ENCODE results near the gene MOV10L1.

MOV10L1 gene

DNA sequence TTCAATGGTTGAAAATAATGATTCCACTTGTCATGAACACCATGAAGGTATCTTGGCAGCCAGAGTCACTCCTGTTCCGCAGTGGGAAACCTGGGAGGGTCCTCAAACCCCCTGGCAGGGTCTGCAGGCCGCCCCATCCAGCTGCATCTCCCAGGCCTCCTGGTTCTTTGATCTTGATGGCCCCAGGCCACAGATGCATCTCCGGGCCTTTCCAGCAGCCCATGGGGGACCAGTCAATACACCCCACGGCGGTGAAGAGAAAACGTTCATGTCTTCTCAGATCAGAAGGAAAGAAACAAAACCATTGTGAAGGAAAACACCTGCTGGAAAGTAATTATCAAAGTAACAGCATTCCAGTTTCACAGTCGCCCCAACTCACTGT is 29.9 kb upstream of the MOV10L1 start:
- no peak for DNase-seq

DNA sequence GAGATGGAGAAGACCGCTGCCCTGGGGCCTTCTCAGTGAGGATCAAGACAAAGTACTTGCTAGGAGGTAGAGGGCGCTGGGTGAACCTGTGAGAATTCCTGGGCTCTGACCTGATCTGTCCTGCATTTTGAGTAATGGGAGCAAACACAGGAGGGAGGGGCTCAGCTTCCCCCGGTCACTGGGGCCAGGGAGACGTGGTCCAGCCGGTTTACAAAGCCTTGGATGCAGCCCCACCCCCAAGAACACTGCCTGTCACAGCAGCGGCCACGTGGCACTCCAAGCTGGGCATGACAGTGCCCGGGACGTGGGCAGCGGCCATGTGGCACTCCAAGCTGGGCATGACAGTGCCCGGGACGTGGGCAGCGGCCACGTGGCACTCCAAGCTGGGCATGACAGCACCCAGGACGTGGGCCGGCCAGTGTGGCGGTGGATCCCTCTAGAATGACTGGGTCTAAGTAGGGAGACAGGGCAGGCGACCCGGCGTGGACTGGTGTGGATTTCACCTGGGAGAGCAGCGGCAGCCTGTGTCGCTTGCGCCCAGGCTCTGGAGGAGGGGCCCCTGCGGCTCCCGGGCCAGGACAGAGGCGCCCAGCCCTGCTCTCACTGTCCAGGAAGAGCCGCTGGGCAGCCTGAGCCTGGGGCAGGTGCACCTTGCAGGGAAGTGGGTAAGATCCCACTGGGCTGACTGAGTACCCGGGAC is 29.2 kb upstream of the MOV10L1 start:
- no peak for DNase-seq

DNA sequence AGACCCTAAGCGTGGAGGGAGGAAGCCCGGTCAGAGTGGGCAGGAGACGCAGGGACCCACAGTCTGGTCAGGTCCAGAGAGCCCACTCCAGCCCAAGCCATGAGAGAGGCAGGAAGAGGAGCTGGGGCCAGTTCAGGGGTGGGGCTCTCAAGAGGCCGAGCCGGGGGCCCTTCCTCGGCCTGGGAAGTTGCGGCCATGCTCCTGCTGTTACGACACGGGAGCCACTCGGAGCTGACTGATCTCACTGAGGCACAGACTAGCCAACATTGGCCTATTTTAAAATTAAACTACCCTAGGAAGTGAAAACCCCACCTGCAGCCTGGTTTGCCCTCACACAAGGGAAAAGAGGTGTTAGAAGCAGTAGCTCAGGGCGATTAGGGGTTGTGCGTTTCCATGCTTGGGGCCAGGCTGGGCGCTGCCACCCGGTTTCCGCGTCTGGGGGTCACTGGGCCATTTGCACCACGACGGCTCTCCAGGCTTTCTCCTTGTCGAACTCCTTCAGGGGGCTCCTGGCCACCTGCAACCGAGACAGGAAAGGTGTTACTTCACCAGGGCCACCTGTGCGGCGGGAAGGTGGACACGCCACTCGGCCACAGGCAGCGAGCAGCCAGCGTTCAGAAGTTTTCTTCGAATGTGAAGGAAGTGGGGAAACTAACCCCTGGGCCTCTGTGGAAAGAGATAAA is 28.5 kb upstream of the MOV10L1 start:
- DNase-seq, result no peak

DNA sequence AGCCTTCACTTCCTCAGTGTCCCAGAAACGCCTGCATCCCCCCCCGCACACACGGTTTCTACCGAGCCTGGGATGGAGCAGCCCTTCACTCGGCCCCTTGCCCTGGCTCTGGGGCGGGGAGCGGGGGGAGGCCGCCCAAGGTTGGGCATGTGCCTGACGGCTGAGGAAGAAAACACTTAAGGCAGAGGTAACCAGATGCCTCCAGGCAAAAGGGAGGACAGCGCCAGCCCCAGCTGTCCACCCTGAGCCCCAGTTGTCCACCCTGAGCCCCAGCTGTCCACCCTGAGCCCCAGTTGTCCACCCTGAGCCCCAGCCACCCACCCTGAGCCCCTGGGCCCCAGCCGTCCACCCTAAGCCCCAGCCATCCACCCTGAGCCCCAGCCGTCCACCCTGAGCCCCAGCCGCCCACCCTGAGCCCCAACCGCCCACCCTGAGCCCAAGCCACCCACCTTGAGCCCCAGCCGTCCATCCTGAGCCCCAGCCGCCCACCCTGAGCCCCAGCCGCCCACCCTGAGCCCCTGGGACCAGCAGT is 27.9 kb upstream of the MOV10L1 start:
- DNase-seq, result no peak

DNA sequence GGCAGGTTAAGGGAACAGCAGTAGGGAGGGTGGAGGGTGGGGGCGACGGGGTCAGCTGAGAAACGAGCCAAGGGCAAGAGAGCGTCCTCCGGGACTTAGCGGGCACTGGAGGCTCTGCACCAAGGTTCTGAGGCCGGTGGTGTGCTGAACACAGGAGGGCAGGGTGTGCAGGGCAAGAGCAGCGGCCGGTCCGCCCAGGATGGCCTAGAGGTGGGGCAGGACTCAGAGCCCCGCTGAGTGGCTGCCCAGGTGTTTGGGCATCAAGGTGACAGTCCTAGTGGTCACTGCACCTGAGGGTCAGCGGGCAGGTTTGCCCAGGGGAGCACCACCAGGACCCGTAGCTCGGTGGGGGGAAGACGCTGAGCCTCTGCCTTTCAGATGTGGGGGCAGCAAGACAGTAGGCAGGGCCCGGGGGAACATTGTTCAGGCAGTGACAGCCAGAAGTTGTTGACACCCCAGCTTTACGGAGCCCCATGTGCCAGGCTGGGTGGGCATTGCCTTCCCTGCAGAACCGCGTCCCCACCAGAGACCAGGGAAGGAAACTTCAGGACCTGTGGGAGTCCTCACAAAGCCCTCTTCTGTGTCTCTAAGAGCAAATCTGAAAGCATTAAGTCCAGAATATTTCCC is 27.2 kb upstream of the MOV10L1 start:
- no peak for DNase-seq

DNA sequence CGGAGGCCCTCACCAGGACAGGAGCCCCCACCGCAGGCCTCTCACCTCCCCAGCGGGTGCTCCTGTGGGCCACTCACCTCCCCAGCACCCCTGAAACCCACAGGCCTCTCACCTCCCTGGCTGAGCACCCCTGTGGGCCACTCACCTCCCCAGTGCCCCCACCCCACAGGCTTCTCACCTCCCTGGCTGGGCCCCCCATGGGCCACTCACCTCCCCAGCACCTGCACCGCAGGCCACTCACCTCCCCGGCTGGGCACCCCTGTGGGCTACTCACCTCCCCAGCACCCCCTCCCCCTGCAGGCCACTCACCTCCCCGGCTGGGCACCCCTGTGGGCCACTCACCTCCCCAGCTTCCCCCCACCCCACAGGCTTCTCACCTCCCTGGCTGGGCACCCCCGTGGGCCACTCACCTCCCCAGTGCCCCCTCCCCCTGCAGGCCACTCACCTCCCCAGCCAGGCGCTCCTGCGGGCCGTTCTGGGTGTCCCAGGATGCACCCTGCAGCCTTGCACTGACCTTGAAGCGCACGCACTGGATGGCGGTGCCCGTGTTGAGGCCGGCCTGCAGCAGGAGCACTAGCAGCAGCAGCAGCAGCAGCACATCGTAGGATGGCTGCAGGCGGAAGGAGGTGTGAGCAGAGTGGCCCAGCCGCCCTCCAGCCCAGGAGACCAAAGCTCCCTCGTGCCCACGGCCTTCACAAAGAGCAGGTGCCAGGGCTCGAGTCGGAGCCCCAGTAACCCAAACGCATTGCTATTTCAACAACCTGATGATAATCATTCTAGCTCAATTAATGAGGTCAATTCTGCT is 26.0 kb upstream of the MOV10L1 start:
- no peak for DNase-seq

DNA sequence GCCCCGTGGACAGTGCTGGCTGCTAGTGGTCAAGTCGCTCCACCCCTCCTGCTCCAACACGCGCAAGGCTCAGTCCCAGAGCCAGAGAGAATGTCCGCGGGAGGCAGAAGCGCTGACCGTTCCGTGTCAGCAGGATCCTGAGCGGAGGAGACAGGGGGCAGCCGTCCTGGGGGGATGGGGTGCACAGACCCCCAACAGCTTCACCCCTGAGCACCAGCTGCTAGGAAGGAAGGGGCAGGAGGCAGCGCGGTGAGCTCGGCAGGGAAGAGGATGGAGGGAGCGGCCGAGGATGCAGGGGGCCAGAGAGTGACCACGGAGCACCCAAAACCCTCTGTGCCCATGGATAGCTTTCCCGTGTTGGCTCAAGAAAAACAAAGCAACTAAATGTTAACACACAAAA is 25.4 kb upstream of the MOV10L1 start:
- no peak for DNase-seq

DNA sequence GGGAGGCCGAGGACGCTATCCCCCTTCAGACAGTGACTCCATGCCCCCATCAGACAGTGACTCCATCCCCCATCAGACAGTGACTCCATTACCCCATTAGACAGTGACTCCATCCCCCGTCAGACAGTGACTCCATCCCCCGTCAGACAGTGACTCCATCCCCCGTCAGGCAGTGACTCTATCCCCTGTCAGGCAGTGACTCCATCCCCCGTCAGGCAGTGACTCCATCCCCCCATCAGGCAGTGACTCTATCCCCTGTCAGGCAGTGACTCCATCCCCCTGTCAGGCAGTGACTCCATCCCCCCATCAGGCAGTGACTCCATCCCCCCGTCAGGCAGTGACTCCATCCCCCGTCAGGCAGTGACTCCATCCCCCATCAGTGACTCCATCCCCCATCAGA is 22.6 kb upstream of the MOV10L1 start:
- DNase-seq, result no peak

DNA sequence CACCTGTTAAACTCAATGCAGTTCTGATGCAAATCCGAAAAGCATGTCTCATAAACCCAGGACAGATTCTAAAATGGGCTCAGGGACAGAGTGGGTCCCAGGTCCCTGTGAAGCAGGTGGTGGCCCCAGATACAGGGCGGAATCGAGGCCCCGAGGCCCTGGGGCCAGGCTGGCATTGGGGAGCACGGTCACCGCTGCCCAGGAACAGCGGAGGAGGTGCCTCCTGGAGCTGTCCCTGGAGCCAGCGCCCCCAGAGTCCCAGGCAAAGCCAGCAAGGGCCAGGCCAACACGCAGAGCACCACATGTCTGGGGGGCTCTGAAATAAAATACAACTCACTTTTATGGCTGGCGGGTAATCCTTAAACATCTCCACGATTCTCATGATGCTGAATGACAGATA is 21.7 kb upstream of the MOV10L1 start:
- DNase-seq, result no peak

DNA sequence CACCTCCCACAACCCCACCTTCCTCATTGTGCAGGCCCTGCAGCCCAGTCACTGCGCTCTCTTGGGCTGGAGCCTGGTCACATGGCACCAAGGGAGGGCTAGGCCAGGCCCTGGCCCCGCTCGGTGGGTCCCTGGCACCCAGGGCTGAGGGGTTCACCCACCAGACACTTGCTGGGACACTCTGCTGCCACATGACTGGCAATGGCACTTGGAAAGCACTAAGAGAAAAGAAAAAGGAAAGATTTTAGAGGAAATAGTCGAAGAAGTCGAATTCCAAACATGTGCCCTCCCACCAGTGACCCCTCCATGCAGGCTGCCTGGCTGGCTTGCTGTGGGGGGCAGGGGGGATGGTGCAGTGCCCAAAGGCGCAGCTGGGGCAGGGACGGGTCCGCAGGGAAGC is 19.4 kb upstream of the MOV10L1 start:
- no peak for DNase-seq

DNA sequence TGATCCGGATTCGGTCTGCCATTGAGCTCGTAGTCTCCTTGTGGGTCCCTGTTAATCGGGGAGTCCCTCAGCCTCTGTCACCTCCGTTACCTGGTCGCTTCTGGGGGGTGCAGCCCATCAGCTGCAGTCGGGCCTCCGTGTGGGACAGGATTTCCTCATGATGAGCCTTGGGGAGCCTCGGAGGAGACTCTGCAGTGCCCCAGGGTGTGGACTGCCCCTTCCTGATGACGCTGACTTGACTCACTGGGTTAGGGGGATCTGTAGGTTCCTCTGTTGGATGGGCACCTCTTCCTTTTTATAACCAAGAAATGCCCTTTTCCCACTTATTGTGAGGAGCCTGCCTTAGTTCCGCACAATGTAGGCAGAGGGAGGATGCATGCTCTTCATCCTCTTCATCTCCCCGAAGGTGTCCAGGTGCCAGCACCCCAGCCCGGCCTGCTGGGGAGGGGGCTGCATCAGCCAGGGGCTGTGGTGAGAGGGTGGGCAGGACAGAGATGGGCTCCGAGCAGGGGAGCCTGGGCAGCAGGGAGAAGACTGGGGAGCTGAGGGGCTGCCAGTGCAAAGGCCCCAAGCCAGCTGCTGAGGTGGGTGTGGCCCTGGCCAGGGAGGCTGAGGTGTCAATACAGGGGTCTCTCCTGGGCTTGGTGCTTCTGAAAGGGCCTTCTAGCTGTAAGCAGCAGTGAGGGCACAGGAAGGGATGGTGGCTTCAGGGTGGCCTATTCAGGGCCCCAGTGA is 18.2 kb upstream of the MOV10L1 start:
- no peak for DNase-seq

DNA sequence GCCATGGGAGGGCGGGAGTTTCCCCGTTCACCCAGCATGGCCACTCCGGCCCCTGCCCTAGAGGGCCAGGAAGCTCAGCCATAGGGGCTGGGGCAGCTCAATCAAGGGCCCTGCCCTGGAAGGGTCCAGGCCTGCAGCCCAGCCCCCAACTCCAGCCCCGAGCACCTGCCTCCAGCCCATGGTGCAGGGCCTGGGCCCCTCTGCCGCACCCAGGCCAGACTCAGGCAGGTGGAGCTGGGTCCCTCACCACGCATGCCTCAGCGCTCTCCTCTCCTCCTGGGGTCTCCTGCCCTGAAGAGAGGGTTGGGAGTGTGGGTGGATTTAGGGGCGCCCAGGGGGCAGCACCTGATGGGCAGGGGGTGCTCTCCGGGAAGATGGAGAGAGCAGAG is 17.6 kb upstream of the MOV10L1 start:
- no peak for DNase-seq

DNA sequence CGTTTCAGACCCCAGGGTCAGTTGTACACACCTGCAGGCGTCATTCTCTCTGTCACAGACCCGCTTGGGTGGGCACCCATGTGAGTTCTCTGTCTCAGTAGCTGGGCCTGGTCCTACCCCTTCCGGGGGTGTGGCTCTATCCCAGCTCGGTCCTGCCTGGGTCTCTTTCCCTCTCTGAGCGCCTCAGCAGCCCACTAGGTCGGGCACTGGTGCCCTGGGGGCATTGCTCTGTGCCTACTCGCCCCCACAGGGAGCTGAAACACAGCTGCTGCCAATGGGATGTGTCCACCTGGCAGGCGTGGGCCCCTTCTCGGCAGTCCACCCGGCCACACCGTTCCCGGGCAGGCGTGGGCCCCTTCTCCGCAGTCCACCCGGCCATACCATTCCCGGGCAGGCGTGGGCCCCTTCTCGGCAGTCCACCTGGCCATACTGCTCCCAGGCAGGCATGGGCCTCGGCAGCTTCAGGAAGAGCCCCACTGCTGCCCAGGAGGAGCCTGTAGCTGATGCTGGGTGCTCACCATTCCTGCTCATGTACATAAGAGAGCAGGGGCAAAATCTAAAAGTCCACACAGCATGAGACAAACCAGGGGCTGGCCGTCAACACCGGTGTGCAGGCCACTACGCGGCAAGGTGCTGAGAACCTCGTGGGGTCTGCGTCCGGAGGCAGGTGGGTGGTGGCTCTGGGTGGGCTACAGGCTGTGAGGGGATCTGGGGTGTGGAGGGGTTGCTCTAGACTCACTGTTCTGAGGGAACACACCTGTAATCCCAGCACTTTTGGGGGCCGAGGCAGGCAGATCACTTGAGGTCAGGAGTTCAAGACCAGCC is 16.9 kb upstream of the MOV10L1 start:
- no peak for DNase-seq

DNA sequence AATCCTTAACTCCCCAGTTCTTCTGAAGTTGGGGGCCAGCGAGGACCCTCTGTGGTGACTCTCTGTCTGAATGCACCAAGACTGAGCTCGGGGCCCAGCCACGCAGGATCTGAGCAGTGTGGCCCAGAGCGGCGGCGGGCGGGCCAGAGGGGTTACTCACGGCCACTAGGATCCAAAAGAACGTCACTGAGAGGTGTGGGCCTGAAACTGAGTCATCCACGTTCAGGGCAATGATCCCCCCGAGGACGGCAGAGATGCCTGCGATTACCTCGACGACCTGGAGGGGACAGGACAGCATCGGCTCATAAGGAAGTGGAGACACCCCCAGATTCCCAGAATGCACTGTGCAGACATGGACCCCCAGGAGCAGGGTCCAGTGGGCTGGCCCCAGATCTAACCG is 15.8 kb upstream of the MOV10L1 start:
- no peak for DNase-seq

DNA sequence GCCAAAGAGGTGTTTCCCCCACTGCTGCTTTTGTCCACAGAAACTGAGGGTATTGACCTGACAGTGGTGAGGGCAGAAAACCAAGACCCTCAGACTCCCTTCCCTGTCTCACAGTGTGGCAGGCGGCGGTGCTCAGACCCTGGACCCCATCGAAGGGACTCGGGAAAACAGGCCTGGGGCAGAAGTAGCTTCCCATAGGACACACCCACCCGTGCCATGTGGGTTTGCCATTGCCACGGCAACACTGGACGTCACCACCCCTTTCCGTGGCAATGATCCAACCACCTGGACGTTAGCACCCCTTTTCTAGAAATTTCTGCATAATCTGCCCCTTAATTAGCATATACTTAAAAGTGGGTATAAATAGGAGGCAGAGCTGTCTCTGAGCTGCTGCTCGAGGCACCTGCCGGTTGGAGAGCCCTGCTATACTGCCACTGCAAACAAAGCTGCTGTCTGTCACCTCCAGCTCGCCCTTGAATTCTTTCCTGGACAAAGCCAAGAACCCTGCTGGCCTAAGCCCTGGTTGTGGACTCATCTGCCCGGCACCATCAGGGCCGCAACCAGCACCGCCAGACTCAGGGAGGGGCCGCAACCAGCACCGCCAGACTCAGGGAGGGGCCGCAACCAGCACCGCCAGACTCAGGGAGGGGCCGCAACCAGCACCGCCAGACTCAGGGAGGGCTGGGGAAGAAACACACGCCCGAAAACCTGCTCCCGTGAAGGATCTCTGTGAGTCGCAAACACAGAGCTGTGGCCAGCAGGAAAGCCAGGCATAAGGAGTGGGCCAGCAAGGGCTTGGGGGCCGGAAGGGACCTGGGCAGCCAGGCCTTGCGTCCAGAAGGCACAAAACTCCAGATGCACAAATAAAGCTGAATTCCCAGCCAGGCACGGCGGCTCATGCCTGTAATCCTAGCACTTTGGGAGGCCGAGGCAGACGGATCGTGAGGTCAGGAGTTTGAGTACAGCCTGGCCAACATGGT is 15.0 kb upstream of the MOV10L1 start:
- no peak for DNase-seq

DNA sequence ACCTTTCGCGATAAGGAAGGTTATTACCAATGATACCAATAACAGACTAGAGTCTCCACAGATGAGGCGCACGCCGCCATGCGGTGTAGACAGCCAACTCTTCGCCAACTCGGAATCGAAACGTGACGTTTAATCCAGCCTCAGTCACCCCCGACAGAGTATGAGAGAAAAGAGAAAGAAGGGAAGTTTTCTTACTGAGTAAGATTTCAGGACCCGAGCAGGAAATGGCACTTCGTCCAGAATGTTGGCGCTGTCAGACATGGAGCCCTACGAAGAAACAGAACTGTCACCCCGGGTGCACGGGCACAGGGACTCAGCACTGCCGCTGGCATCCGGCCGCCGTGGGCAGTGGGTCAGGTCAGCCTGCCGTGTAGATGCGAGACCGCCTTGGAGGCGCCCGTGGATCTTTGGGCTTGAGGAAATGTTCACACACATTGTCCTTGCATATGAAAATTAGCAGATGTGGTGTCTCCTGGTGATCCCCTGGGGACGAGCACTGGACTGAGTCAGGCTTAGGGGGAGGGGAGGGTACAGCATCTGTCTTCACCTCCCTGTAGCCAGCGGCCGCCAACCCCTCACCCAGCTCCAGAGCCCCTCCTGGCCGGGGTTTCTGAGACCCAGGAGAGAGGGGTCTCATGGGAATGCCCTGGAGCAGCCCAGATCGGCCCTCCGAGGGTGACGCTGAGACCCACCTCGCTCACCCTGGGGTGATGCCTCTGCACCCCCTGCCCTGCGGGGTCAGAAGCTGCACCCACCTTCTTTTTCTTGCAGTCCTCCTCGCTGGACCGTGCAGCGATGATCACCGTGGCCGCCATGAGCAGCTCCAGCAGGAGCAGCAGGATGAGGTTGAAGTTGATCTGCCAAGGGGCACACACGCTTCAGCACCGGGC is 12.9 kb upstream of the MOV10L1 start:
- no peak for DNase-seq

DNA sequence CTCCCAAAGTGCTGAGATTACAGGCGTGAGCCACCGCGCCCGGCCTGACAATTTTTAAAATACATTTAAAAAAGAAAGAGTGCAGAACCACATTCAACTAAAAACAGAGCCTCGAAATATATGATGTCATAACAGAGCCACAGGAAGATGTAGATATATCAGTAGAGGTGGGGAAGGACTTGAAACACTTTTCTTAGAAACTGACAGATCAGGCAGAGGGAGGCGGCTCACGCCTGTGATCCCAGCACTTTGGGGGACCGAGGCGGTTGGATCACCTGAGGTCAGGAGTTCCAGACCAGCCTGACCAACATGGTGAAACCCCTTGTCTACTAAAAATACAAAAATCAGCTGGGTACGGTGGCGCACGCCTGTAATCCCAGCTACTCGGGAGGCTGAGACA is 11.6 kb upstream of the MOV10L1 start:
- no peak for DNase-seq

DNA sequence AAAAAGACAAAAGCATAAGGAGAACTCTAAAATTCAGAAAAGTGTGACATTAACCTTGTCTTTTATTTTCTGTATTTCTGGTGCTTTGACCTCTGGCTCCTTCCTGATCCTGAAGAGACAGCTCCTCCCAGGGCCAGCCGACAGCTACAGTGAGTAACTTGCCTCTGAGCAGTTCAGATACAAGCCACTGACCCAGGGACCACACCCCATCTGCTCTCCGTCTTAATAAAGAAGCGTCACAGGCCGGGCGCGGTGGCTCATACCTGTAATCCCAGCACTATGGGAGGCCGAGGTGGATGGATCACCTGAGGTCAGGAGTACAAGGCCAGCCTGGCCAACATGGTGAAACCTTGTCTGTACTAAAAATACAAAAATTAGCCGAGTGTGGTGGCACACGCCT is 11.0 kb upstream of the MOV10L1 start:
- DNase-seq, result no peak

DNA sequence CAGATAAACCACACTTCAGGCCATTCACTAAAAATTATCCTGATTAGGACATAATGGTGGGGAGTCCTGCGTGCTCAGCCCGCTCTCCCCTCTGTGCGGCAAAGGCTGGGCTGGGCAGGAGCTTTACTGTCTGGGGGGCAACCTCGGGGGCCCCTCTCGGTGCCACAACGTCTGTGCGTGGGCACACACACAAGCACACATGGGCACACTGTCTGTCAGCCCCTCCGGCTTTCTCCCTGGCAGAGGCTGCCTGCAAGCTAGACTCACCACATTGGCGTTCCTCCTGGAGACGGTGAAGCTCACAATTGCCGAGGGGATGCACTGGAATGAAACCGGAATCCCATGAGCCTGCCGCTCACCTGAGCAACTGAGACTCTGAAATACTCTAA is 9.7 kb upstream of the MOV10L1 start:
- DNase-seq, result no peak
